HepG2 (cell line): Measurements from ENCODE around the gene KLHDC4. TPM values are rescaled to one million over a fixed set of nuclear protein-coding genes. Genes with fewer than 3 reads are reported as not detected.

Experiments used
- BORCS8-MEF2B ChIP-seq: sonication (generic); formaldehyde crosslinking; IDR thresholded peaks from 2 replicates; pipeline ENCODE4 v1.8.0; 2022; ENCODE audit warnings: mild to moderate bottlenecking, missing genetic modification reagents
- BRCA1 ChIP-seq: sonication (generic); formaldehyde crosslinking; IDR thresholded peaks from 2 replicates; pipeline ENCODE4 v1.4.0; 2020; ENCODE audit warnings: missing genetic modification reagents
- E2F1 ChIP-seq: sonication (generic); formaldehyde crosslinking; IDR thresholded peaks from 2 replicates; pipeline ENCODE4 v1.5.0; 2020; ENCODE audit warnings: missing genetic modification reagents
- FOSL1 ChIP-seq: sonication (generic); formaldehyde crosslinking; IDR thresholded peaks from 2 replicates; pipeline ENCODE4 v1.9.0; 2021; ENCODE audit warnings: missing genetic modification reagents, borderline replicate concordance
- GATAD2A ChIP-seq: IDR thresholded peaks from 2 replicates; pipeline ENCODE4 v1.6.1; 2016
- GTF2F1 ChIP-seq: fragments of 150-350 bp; IDR thresholded peaks from 2 replicates; pipeline ENCODE4 v1.6.1; 2014; ENCODE audit warnings: low read length
- MXD4 ChIP-seq: IDR thresholded peaks from 2 replicates; pipeline ENCODE4 v1.6.1; 2016; ENCODE audit warnings: mild to moderate bottlenecking, missing biosample characterization, missing genetic modification reagents
- MXI1 ChIP-seq: IDR thresholded peaks from 3 replicates; pipeline ENCODE4 v1.6.1; 2012; ENCODE audit warnings: low read depth, low read length, inconsistent platforms, borderline replicate concordance
- MYC ChIP-seq: sonication (generic); formaldehyde crosslinking; IDR thresholded peaks from 2 replicates; pipeline ENCODE4 v1.9.0; 2021; ENCODE audit warnings: missing genetic modification reagents, borderline replicate concordance
- NCOR1 ChIP-seq: fragments of 200-600 bp; sonication (generic); IDR thresholded peaks from 2 replicates; pipeline ENCODE4 v1.7.0; 2017; ENCODE audit warnings: antibody characterized with exemption, low read length, borderline replicate concordance
- ONECUT2 ChIP-seq: sonication (generic); formaldehyde crosslinking; IDR thresholded peaks from 2 replicates; pipeline ENCODE4 v1.4.0; 2020; ENCODE audit warnings: missing genetic modification reagents
- POLR2AphosphoS5 ChIP-seq: IDR thresholded peaks from 2 replicates; pipeline ENCODE4 v1.6.1; 2012; ENCODE audit warnings: low read depth, low read length
- RBM22 ChIP-seq: fragments of 200-400 bp; formaldehyde crosslinking; optimal IDR thresholded peaks from 2 replicates; pipeline ENCODE3; 2017; ENCODE audit warnings: mild to moderate bottlenecking, low read length, moderate library complexity
- REL ChIP-seq: sonication (generic); formaldehyde crosslinking; conservative IDR thresholded peaks from 2 replicates; pipeline ENCODE4 v1.8.0; 2022; ENCODE audit warnings: mild to moderate bottlenecking, missing genetic modification reagents, moderate library complexity
- TAF15 ChIP-seq: fragments of 200-400 bp; formaldehyde crosslinking; IDR thresholded peaks from one replicate; pipeline ENCODE4 v1.6.1; 2018; ENCODE audit warnings: mild to moderate bottlenecking, low read depth, low read length; ENCODE audit not compliant: poor library complexity, severe bottlenecking
- ZBTB20 ChIP-seq: sonication (generic); formaldehyde crosslinking; IDR thresholded peaks from 2 replicates; pipeline ENCODE4 v1.8.1; 2023; ENCODE audit warnings: missing genetic modification reagents, low read depth, mild to moderate bottlenecking, borderline replicate concordance
- ZGPAT ChIP-seq: IDR thresholded peaks from 2 replicates; pipeline ENCODE4 v1.6.1; 2016; ENCODE audit warnings: mild to moderate bottlenecking
- ZNF263 ChIP-seq: sonication (generic); formaldehyde crosslinking; IDR thresholded peaks from 2 replicates; pipeline ENCODE4 v1.4.0; 2020; ENCODE audit warnings: missing genetic modification reagents
- ZNF331 ChIP-seq: sonication (generic); formaldehyde crosslinking; IDR thresholded peaks from 2 replicates; pipeline ENCODE4 v1.4.0; 2020; ENCODE audit warnings: missing genetic modification reagents
- ZNF432 ChIP-seq: sonication (generic); formaldehyde crosslinking; IDR thresholded peaks from 2 replicates; pipeline ENCODE4 v1.5.0; 2020; ENCODE audit warnings: missing genetic modification reagents, mild to moderate bottlenecking, borderline replicate concordance
- ZNF556 ChIP-seq: sonication (generic); formaldehyde crosslinking; IDR thresholded peaks from 2 replicates; pipeline ENCODE4 v1.4.0; 2020; ENCODE audit warnings: mild to moderate bottlenecking, missing genetic modification reagents, borderline replicate concordance
- ZNF563 ChIP-seq: sonication (generic); formaldehyde crosslinking; IDR thresholded peaks from 2 replicates; pipeline ENCODE4 v1.8.0; 2022; ENCODE audit warnings: mild to moderate bottlenecking, moderate library complexity, missing genetic modification reagents
- ZNF652 ChIP-seq: IDR thresholded peaks from 2 replicates; pipeline ENCODE4 v1.6.1; 2016; ENCODE audit warnings: low read depth, borderline replicate concordance
- polyA plus RNA-seq, 8 experiments: library from polyadenylated mRNA; depleted of rRNA in 3 of 8; stranded (reverse) in 7 of 8; unstranded in 1 of 8; fragments of >200 nt; fragmentation: Illumina TruSeq in 4 of 8; extraction: Trizol in 4 of 8; gene quantifications; 2 replicates each; pipeline versions ENCODE4 v1.2.1 to v1.2.3, GENCODE V29; 2011 to 2016; ENCODE audit warnings: low read depth in 4 of 8, missing spikeins in 1 of 8, mixed read lengths in 1 of 8; ENCODE audit not compliant: insufficient read depth in 1 of 8
- total RNA-seq, 5 experiments: library from RNA; depleted of rRNA; stranded (reverse); fragments of >200 nt; fragmentation: Illumina TruSeq; extraction: Trizol; gene quantifications; 2 replicates each; pipeline ENCODE4 v1.2.3, GENCODE V29; 2016; ENCODE audit warnings: low read depth in 1 of 5
- TF ChIP-seq, protein P1 (sequence below), 2 experiments: IDR thresholded peaks; 2 replicates each; pipeline ENCODE4 v1.6.1; 2011 to 2012; ENCODE audit warnings: low read length in 2 of 2, borderline replicate concordance in 1 of 2, low read depth in 1 of 2, mild to moderate bottlenecking in 1 of 2, moderate library complexity in 1 of 2

KLHDC4 gene
- total and polyA plus RNA-seq, 2 of the 13 experiments (the other 11 are each of a cell fraction or from before 2014, with no cell fraction given): 18.7 to 31.8 TPM

DNA sequence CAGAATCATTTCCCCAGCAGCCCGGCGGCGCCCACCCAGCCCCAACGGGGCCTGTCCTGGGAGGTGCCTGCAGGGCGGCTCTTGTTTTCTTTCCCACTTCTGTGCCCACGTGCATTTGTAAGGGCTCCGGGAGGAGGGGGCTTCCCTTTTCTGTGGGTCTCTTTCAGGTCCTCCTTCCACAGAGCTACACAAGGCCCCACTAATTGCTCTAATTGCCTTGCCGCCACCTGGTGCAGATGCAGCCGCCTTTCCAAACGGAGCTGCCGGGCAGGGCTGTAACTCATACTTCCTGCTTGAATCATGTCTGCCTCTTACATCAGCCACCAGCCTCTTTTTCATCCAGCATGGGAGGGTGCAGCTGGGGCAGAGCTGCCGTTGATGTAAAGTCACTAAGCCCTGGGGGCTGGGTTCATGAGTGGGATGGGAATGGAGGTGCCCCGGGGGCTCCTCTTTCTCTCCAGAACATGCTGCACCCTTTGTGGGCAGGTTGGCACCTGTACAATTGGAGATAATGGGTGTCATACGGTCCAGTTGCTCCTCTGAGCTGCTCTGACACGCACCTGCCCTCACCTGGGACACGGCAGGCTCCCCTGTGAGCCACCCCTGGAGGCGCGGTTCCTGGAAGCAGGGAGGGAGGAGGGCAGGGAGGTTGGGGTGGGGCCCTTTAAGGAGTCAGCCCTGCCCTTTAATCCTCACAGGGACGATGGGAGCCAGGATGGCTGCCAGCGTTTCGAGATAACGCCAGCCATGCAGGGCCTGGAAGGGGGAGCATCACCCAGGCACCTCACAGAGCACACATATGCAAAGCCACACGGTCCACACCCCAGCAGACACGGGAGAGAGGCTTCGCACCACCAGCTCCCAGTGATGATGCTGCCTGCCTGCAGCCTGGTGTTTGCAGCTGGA, 41.1 kb upstream of the KLHDC4 start (continued):
- no peak for TF ChIP-seq E2F1 (CRISPR knock-in tag)
- peak; percentile 63 for TF ChIP-seq ZNF652
- peak; percentile 40; the same call in 1 of the 2 replicates for TF ChIP-seq ZNF331
- no peak for TF ChIP-seq ONECUT2 (CRISPR knock-in tag)
- TF ChIP-seq ZNF563 (CRISPR knock-in tag): no peak
- peak; percentile 86 for TF ChIP-seq GATAD2A (CRISPR knock-in tag)
- no peak for TF ChIP-seq RBM22
- TF ChIP-seq TAF15: no peak
- TF ChIP-seq FOSL1 (CRISPR knock-in tag): no peak
- TF ChIP-seq, protein P1, sequence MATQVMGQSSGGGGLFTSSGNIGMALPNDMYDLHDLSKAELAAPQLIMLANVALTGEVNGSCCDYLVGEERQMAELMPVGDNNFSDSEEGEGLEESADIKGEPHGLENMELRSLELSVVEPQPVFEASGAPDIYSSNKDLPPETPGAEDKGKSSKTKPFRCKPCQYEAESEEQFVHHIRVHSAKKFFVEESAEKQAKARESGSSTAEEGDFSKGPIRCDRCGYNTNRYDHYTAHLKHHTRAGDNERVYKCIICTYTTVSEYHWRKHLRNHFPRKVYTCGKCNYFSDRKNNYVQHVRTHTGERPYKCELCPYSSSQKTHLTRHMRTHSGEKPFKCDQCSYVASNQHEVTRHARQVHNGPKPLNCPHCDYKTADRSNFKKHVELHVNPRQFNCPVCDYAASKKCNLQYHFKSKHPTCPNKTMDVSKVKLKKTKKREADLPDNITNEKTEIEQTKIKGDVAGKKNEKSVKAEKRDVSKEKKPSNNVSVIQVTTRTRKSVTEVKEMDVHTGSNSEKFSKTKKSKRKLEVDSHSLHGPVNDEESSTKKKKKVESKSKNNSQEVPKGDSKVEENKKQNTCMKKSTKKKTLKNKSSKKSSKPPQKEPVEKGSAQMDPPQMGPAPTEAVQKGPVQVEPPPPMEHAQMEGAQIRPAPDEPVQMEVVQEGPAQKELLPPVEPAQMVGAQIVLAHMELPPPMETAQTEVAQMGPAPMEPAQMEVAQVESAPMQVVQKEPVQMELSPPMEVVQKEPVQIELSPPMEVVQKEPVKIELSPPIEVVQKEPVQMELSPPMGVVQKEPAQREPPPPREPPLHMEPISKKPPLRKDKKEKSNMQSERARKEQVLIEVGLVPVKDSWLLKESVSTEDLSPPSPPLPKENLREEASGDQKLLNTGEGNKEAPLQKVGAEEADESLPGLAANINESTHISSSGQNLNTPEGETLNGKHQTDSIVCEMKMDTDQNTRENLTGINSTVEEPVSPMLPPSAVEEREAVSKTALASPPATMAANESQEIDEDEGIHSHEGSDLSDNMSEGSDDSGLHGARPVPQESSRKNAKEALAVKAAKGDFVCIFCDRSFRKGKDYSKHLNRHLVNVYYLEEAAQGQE (IDR thresholded peaks at IDR 0.05; ENCODE audit: borderline replicate concordance in 1 of 2, low read depth in 1 of 2, low read length in 2 of 2): 0 out of 4 replicates have a peak, but pooled peaks of 1 of the 2 experiments have one; percentile 5
- TF ChIP-seq MYC: peak; percentile 49; the same call in 1 of the 2 replicates
- TF ChIP-seq MXD4 (CRISPR knock-in tag): 0 out of 2 replicates have a peak, but pooled peaks have one; percentile 32
- 0 out of 3 replicates have a peak, but pooled peaks have one; percentile 9 for TF ChIP-seq MXI1
- no peak for TF ChIP-seq BRCA1 (CRISPR knock-in tag)
- no peak for TF ChIP-seq ZNF432 (CRISPR knock-in tag)
- TF ChIP-seq POLR2AphosphoS5: peak; percentile 48; the same call in 1 of the 2 replicates
- no peak for TF ChIP-seq REL (CRISPR knock-in tag)
- TF ChIP-seq NCOR1: no peak
- no peak for TF ChIP-seq GTF2F1
- no peak for TF ChIP-seq ZBTB20 (CRISPR knock-in tag)
- peak; percentile 44; the same call in 1 of the 2 replicates for TF ChIP-seq ZNF556 (CRISPR knock-in tag)
- peak; percentile 26 for TF ChIP-seq BORCS8-MEF2B (CRISPR knock-in tag)
- TF ChIP-seq ZGPAT (CRISPR knock-in tag): peak; percentile 75; the same call in 1 of the 2 replicates
- 0 out of 2 replicates have a peak, but pooled peaks have one; percentile 15 for TF ChIP-seq ZNF263 (CRISPR knock-in tag)
